Measurements from ENCODE around the gene NCR3LG1. TPM values are rescaled to one million over a fixed set of nuclear protein-coding genes. Genes with fewer than 3 reads are reported as not detected.

NCR3LG1 gene
- total and polyA plus RNA-seq, 2 donors (not counting 3 experiments of a cell fraction or from before 2014, with no cell fraction given): 2.2 to 8.1 TPM

- no peak for DNase-seq (ENCODE audit: low read depth, low spot score)
- H3K79me2 ChIP-seq (ENCODE audit: control insufficient read depth, insufficient read depth, low read length): no peaks in the 10 kb centered on the region
- intact Hi-C loops (cut with micrococcal nuclease) (no loop called here), dilution Hi-C loops (cut with MboI; ENCODE audit: extremely low pct_ligation_motif_present, low sequenced_read_pairs) (no loop called here)
- BruUV-seq (replicated peaks): no TSS peak
- H2AFZ ChIP-seq (ENCODE audit: low read depth, low read length): no peak overlapping the region
- ChIA-PET POLR2A (no interaction called here), CTCF (no interaction called here)
- H3K9me1 ChIP-seq (replicated peaks; ENCODE audit: control insufficient read depth, extremely low read depth, insufficient read depth, low read length): no peaks in the 10 kb centered on the region
- no peak for FAIRE-seq
- peaks cover 13% of the 10 kb centered on the region for H3K9me3 ChIP-seq (replicated peaks; ENCODE audit: control insufficient read depth, insufficient read depth, low read length)
- no peak overlapping the region for H3K27ac ChIP-seq (ENCODE audit: insufficient read depth, low read depth, low read length)
- TF ChIP-seq EZH2 (IDR thresholded peaks at IDR 0.05; ENCODE audit: borderline replicate concordance, low read depth, low read length, severe bottlenecking): no peak
- TF ChIP-seq MAX (IDR thresholded peaks at IDR 0.05; ENCODE audit: insufficient read depth, insufficient read length): no peak
- TF ChIP-seq JUN (IDR thresholded peaks at IDR 0.05; ENCODE audit: borderline replicate concordance, insufficient read depth, insufficient read length, low read depth): no peak
- no peak for TF ChIP-seq FOS (IDR thresholded peaks at IDR 0.05; ENCODE audit: borderline replicate concordance, insufficient read depth, low read length)
- no peak for TF ChIP-seq MYC (IDR thresholded peaks at IDR 0.05; ENCODE audit: low read depth, low read length)
- no peak for TF ChIP-seq CTCF (IDR thresholded peaks at IDR 0.05; ENCODE audit: extremely low read depth in 1 of 2, insufficient read depth in 1 of 2, low read depth in 1 of 2, low read length in 2 of 2)
- no peak overlapping the region for H3K4me2 ChIP-seq (ENCODE audit: insufficient read depth, low read length)
- H4K20me1 ChIP-seq (replicated peaks; ENCODE audit: control insufficient read depth, extremely low read depth, insufficient read depth, low read length): no peaks in the 10 kb centered on the region
- no peak overlapping the region for H3K4me3 ChIP-seq (replicated peaks in 1 of 3; ENCODE audit: insufficient read depth in 1 of 3, low read depth in 1 of 3, low read length in 3 of 3)
- H3K9ac ChIP-seq (replicated peaks; ENCODE audit: extremely low read depth, insufficient read depth, low read length): no peak overlapping the region
- no peaks in the 10 kb centered on the region for H3K4me1 ChIP-seq (ENCODE audit: control insufficient read depth, extremely low read depth, insufficient read depth, low read length)
- H3K27me3 ChIP-seq (ENCODE audit: control insufficient read depth in 2 of 2, insufficient read depth in 2 of 2, low read length in 2 of 2): no peaks in the 10 kb centered on the region
- H3K36me3 ChIP-seq (ENCODE audit: control insufficient read depth in 2 of 2, extremely low read depth in 1 of 2, insufficient read depth in 2 of 2, low read length in 2 of 2): peaks cover 0 to 2% of the 10 kb centered on the region in 2 experiments
These were observed 17.5 kb downstream of the NCR3LG1 start for GRCh38 chr11:17369094-17369493.

Measured in endothelial cell of umbilical vein (primary cell).